Measurements from ENCODE around the gene H1-8.

H1-8 gene

DNA sequence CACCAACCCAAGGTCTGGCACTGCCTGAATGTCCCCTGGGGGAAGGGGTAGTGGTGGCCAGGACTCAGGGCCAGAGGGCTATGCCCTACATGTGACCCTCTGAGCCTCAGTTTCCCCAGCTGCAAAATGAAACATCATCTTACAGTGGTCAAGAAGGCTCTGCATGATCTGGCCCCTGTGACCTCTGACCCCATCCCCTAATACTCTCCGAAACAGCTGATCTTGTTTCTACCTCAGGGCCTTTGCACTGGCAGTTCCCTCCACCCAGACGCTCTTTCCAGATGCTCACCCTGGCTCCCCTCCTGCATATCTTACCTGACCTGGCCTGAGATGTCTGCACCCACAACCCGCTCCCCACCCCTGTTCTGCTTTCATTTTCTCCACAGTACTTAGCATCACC, 41.7 kb downstream of the H1-8 start:
- TF ChIP-seq, protein P1, sequence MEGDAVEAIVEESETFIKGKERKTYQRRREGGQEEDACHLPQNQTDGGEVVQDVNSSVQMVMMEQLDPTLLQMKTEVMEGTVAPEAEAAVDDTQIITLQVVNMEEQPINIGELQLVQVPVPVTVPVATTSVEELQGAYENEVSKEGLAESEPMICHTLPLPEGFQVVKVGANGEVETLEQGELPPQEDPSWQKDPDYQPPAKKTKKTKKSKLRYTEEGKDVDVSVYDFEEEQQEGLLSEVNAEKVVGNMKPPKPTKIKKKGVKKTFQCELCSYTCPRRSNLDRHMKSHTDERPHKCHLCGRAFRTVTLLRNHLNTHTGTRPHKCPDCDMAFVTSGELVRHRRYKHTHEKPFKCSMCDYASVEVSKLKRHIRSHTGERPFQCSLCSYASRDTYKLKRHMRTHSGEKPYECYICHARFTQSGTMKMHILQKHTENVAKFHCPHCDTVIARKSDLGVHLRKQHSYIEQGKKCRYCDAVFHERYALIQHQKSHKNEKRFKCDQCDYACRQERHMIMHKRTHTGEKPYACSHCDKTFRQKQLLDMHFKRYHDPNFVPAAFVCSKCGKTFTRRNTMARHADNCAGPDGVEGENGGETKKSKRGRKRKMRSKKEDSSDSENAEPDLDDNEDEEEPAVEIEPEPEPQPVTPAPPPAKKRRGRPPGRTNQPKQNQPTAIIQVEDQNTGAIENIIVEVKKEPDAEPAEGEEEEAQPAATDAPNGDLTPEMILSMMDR (IDR thresholded peaks at IDR 0.05; ENCODE audit: low read depth, low read length), result no peak
- DNase-seq (ENCODE audit: extremely low read depth, low read depth), result no peak

DNA sequence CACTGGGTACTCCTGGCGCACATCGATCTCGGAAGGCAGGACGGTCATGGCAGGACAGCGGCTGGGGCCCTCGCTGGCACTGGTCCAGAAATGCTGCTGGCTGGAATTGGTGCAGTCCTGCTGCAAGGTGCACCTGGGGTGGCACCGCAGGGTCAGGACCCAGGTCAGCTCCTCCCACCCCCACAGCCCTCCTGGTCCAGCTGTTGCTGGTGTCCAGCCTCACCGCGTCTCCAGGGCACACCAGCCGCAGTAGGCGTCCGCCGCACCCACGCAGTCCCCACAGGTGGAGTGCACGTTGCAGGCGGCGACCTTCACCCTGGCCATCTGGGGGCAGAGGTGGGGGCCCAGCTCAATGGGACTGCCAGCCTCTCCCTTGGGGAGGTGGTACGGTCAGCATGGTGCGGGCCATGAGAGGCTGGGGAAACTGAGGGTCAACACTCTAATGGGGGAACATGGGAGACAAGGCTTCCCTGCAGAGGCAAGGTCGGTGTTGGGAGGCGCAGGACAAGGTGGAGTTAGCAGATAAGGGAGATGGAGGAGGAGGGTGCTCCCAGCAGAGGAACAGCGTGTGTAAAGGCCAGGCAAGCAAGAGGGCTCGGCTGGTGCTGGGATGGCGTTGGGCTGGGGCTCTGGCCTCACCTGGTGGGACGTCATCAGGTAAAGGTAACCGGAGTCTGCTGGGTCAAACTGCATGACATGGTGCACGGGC, 43.1 kb downstream of the H1-8 start:
- TF ChIP-seq, protein P1 (IDR thresholded peaks at IDR 0.05; ENCODE audit: low read depth, low read length), result no peak
- no peak for DNase-seq (ENCODE audit: extremely low read depth, low read depth)

DNA sequence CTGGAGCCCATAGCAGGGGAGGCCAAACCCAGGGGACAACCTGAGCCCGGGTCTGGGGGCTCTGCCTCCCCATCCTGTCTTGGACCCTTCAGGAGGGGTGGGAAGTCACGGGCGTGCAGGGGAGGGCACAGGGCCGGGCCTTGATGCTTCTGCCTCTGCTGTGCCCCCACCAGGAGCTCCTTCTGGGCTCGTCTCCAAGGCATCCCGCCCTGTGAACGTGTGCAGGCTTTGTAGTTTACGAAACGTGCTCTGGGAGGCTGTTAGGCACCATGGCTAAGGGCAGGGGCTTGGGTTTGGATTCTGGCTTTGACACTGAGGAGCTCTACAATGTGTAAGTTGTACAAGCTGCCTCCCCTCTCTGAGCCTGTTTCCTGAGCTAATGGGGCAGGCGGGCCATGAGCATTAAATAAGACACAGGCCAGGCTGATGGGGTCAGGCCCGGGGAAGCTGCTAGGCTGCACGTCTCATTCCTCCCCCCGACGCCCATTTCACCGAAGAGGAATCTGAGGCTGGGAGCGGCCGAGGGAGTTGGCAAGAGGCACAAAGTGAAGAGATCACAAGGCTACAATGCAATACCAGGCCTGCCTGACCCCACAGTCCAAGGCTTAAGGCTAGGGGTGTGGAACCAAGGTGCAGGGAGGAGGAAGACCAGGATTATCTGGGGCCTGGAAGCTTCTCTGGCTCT, 43.9 kb downstream of the H1-8 start:
- DNase-seq (ENCODE audit: extremely low read depth, low read depth), result no peak
- TF ChIP-seq, protein P1 (IDR thresholded peaks at IDR 0.05; ENCODE audit: low read depth, low read length), result no peak

DNA sequence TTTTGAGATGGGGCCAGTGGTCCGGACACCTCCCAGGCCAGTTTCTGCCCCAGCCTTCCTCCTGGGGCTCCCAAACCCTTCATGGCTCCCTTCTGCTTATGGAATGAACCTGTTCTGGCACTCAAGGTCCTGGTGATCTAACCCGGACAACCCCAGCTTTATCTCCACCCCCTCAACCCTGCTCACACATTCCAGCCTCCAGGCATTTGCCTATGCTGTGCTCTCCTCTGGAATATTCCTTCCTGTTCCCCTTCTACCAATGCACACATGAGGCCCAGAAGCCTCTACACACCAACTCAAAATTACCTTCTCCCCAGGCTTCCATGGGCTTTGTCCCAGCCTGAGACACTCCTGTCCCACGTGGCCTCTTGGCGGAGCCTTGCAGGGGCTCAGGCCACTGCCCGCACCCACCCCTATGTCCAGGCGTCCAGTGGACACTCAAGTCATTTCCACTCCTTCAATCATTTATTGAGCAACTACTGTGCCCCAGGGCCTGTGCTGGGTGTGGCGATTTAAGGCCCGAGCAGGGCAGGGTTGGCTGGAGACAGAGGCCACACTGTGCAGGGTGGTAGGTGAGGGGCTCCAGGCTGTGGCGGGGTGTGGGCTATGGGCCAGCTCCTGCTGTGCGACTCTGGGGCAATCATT, 44.7 kb downstream of the H1-8 start:
- TF ChIP-seq, protein P1 (IDR thresholded peaks at IDR 0.05; ENCODE audit: low read depth, low read length), result no peak
- no peak for DNase-seq (ENCODE audit: extremely low read depth, low read depth)

DNA sequence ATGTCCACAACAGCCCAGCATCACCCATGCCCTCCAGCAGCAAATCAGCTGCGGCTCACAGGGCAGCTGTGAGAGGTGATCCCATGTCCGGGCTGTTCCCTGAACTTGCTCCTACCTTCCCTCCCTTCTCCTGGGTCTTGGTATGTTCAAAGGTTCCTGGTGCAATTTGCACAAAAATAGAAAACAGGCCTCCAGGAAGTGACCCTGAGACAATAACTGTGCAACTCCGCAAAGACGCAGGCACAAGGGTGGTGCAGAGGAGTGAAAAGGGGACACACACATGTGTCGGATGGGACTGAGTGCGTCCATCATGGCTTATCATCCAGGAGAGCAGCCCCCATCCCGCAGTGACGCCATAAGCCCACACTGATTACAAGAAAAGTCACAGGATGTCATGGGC, 47.2 kb downstream of the H1-8 start:
- TF ChIP-seq, protein P1 (IDR thresholded peaks at IDR 0.05; ENCODE audit: low read depth, low read length), result no peak
- no peak for DNase-seq (ENCODE audit: extremely low read depth, low read depth)

GRCh38 chr3:129591932-129592331, 49.0 kb downstream of the H1-8 start:
- TF ChIP-seq, protein P1 (IDR thresholded peaks at IDR 0.05; ENCODE audit: low read depth, low read length), result no peak

More at GRCh38 chr3:129591932-129592331, 49.0 kb downstream of the H1-8 start:
- no peak for DNase-seq (ENCODE audit: extremely low read depth, low read depth)

All from AG09319 (cell line).